Common myeloid progenitor, CD34-positive (primary cell): ENCODE results near the gene AGPAT2.

Source experiments
- CTCF ChIA-PET: fragments of 350-600 bp; sonication (Branson Sonifier 250); formaldehyde crosslinking; loops from one replicate; lab custom pipeline; 2021; ENCODE audit warnings: antibody characterized with exemption; lab: Charles Lee
- POLR2A ChIA-PET: fragments of 350-600 bp; sonication (Branson Sonifier 250); formaldehyde crosslinking; loops from one replicate; lab custom pipeline; 2021; ENCODE audit warnings: antibody characterized with exemption; lab: Charles Lee
- DNase-seq, 3 donors: peaks; one replicate each; pipeline versions ENCODE4 v3.0.0 to v3.0.0-alpha.2; 2013
- H3K27ac ChIP-seq, 2 experiments: 1 replicate in 1 of 2; 2 replicates in 1 of 2; pipeline ENCODE4 v1.7.0; 2013; ENCODE audit warnings: inconsistent platforms in 2 of 2, low read length in 2 of 2, mild to moderate bottlenecking in 2 of 2, low read depth in 1 of 2, moderate library complexity in 1 of 2; ENCODE audit not compliant: severe bottlenecking in 2 of 2, insufficient read depth in 1 of 2, poor library complexity in 1 of 2
- H3K27me3 ChIP-seq, 5 experiments: replicated peaks in 2 of 5; 1 replicate in 3 of 5; 2 replicates in 2 of 5; pipeline versions ENCODE4 v1.6.1 to v1.7.0; 2013; ENCODE audit warnings: low read length in 4 of 5, mild to moderate bottlenecking in 2 of 5, moderate library complexity in 2 of 5, inconsistent platforms in 1 of 5; ENCODE audit not compliant: insufficient read depth in 5 of 5, control insufficient read depth in 4 of 5
- H3K36me3 ChIP-seq, 4 experiments: 1 replicate in 2 of 4; 2 replicates in 2 of 4; pipeline versions ENCODE4 v1.6.1 to v1.7.0; 2013; ENCODE audit warnings: low read length in 3 of 4, control low read depth in 1 of 4, mild to moderate bottlenecking in 1 of 4; ENCODE audit not compliant: control insufficient read depth in 4 of 4, insufficient read depth in 4 of 4
- H3K4me1 ChIP-seq, 4 experiments: 1 replicate in 3 of 4; 2 replicates in 1 of 4; pipeline versions ENCODE4 v1.6.1 to v1.7.1; 2013; ENCODE audit warnings: low read length in 3 of 4, mild to moderate bottlenecking in 3 of 4, control low read depth in 1 of 4, inconsistent platforms in 1 of 4, moderate library complexity in 1 of 4; ENCODE audit not compliant: control insufficient read depth in 4 of 4, insufficient read depth in 4 of 4; ENCODE audit errors: control extremely low read depth in 1 of 4
- H3K4me3 ChIP-seq, 7 experiments: 1 replicate in 4 of 7; 2 replicates in 3 of 7; pipeline versions ENCODE4 v1.5.1 to v1.7.0; 2013; ENCODE audit warnings: mild to moderate bottlenecking in 7 of 7, low read length in 6 of 7, moderate library complexity in 6 of 7, inconsistent platforms in 2 of 7, low read depth in 2 of 7, control low read depth in 1 of 7; ENCODE audit not compliant: insufficient read depth in 4 of 7, control insufficient read depth in 1 of 7; ENCODE audit errors: extremely low read depth in 1 of 7
- H3K9me3 ChIP-seq, 5 experiments: 1 replicate in 4 of 5; 2 replicates in 1 of 5; pipeline versions ENCODE4 v1.6.1 to v1.7.1; 2013; ENCODE audit warnings: low read length in 4 of 5, mild to moderate bottlenecking in 2 of 5, inconsistent platforms in 1 of 5, low read depth in 1 of 5, moderate library complexity in 1 of 5; ENCODE audit not compliant: control insufficient read depth in 4 of 5, insufficient read depth in 2 of 5; ENCODE audit errors: control extremely low read depth in 1 of 5
- WGBS: methylation state at CpG from one replicate; pipeline ENCODE4 v1.1.5; 2013; ENCODE audit not compliant: insufficient coverage; 5-methylcytosine and 5-hydroxymethylcytosine counted together

Gene AGPAT2

DNA sequence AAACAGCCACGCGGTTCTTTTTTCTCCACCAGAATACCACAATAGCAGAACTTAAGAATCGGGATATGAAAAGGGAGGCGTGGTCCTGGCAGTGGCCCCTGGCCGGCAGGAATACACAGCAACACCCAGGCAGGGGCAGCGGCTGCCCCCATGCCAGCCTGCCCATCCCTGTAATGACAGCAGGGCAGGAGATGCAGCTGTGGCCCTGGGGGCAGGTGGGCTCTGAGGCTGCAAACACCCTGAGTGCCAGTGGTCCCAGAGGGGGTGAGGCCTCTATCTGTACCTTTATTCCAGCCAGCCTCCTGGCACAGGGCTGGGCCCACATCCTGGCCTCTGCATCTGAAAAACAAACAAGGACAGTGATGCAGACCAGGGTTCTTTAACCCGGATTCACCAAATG lies 37.5 kb upstream of the AGPAT2 start:
- DNase-seq: no peak
- Histone ChIP-seq H3K27ac (no peak overlapping the region), H3K36me3 (peaks cover 6 to 70% (median 50%) of the 10 kb centered on the region in 4 experiments), H3K27me3 (no peaks in the 10 kb centered on the region), H3K4me3 (no peak overlapping the region), H3K4me1 (peaks cover 4 to 58% (median 47%) of the 10 kb centered on the region in 4 experiments), H3K9me3 (no peaks in the 10 kb centered on the region)
- ChIA-PET CTCF (interaction anchor here (1.0 to 6.1 kb wide), 4 partner anchors 8 to 58 kb away, joined by 3 to 92 read pairs (median 4); partner anchors contain the start of gene DIPK1B), POLR2A (interaction anchor here (5.9 kb wide), 1 partner anchor 9 kb away, joined by 128 read pairs; no protein-coding TSS in a partner anchor)
- no CpG with 5 or more reads among the region's 7 CpGs for WGBS

DNA sequence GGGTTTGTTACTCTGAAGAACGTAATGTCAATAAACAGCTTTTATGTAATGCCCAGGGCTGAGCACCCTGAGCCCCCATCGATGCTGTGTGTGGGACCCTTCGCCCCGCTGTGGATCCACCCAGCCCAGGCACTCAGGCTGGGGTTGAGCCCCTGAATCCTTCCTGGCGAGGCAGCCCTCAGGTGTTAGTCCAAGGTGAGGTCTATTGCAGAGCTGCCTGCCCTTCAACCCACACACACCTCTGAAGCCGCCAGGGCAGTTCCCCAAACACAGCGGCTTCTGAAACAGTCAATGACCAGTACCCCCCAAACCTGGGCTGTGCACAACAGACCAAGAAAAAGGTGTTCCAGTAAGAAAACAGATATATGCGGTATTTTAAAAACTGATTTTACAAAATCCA lies 36.7 kb upstream of the AGPAT2 start:
- no peak for DNase-seq
- POLR2A ChIA-PET: interaction anchor here (0.6 to 2.7 kb wide), 5 partner anchors 11 to 499 kb away, joined by 3 to 21 read pairs (median 5); partner anchors contain the start of gene DIPK1B
- H3K36me3 ChIP-seq: peaks cover 6 to 77% (median 54%) of the 10 kb centered on the region in 4 experiments

GRCh38 chr9:136723362-136723976 lies 36.2 kb upstream of the AGPAT2 start:
- ChIA-PET CTCF (interaction anchor here (1.1 to 1.7 kb wide), 4 partner anchors 9 to 51 kb away, joined by 3 to 5 read pairs (median 4); no protein-coding TSS in a partner anchor), POLR2A (interaction anchor here (0.6 to 2.7 kb wide), 5 partner anchors 10 to 184 kb away, joined by 3 to 21 read pairs (median 5); partner anchors contain the start of gene DIPK1B)
- Histone ChIP-seq H3K4me1 (peaks cover 4 to 60% (median 47%) of the 10 kb centered on the region in 4 experiments), H3K36me3 (peaks cover 6 to 80% (median 55%) of the 10 kb centered on the region in 4 experiments), H3K9me3 (no peaks in the 10 kb centered on the region), H3K27ac (no peak overlapping the region), H3K27me3 (no peaks in the 10 kb centered on the region), H3K4me3 (no peak overlapping the region)
- 94% methylated on average over 32 of the region's 32 CpGs for WGBS
- no peak for DNase-seq

More for the DNA sequence above, 36.7 kb upstream of the AGPAT2 start:
- CTCF ChIA-PET: interaction anchor here (1.1 to 1.7 kb wide), 3 partner anchors 17 to 52 kb away, joined by 3 to 5 read pairs (median 3); no protein-coding TSS in a partner anchor
- Histone ChIP-seq H3K4me1 (peaks cover 4 to 60% (median 47%) of the 10 kb centered on the region in 4 experiments), H3K4me3 (no peak overlapping the region), H3K27me3 (no peaks in the 10 kb centered on the region), H3K27ac (no peak overlapping the region), H3K9me3 (no peaks in the 10 kb centered on the region)
- WGBS: 94% methylated on average over 8 of the region's 8 CpGs

DNA sequence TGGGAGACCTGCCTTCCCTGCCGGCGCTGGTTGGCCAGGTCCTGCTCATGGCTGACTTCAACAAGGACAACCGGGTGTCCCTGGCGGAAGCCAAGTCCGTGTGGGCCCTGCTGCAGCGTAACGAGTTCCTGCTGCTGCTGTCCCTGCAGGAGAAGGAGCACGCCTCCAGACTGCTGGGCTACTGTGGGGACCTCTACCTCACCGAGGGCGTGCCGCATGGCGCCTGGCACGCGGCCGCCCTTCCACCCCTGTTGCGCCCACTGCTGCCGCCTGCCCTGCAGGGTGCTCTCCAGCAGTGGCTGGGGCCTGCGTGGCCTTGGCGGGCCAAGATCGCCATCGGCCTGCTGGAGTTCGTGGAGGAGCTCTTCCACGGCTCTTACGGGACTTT lies 35.7 kb upstream of the AGPAT2 start:
- WGBS: 95% methylated on average over 24 of the region's 24 CpGs
- H3K4me3 ChIP-seq: no peak overlapping the region
- H3K9me3 ChIP-seq: no peaks in the 10 kb centered on the region
- ChIA-PET POLR2A (interaction anchor here (0.6 to 2.7 kb wide), 5 partner anchors 10 to 97 kb away, joined by 4 to 21 read pairs (median 5); partner anchors contain the start of gene DIPK1B), CTCF (interaction anchor here (1.1 to 1.7 kb wide), 5 partner anchors 9 to 51 kb away, joined by 3 to 5 read pairs (median 4); no protein-coding TSS in a partner anchor)
- DNase-seq: peak in 1 of 3 donors; percentile 50
- no peak overlapping the region for H3K27ac ChIP-seq
- H3K4me1 ChIP-seq: peaks cover 4 to 60% (median 49%) of the 10 kb centered on the region in 4 experiments
- H3K27me3 ChIP-seq: no peaks in the 10 kb centered on the region
- H3K36me3 ChIP-seq: peaks cover 6 to 83% (median 56%) of the 10 kb centered on the region in 4 experiments

DNA sequence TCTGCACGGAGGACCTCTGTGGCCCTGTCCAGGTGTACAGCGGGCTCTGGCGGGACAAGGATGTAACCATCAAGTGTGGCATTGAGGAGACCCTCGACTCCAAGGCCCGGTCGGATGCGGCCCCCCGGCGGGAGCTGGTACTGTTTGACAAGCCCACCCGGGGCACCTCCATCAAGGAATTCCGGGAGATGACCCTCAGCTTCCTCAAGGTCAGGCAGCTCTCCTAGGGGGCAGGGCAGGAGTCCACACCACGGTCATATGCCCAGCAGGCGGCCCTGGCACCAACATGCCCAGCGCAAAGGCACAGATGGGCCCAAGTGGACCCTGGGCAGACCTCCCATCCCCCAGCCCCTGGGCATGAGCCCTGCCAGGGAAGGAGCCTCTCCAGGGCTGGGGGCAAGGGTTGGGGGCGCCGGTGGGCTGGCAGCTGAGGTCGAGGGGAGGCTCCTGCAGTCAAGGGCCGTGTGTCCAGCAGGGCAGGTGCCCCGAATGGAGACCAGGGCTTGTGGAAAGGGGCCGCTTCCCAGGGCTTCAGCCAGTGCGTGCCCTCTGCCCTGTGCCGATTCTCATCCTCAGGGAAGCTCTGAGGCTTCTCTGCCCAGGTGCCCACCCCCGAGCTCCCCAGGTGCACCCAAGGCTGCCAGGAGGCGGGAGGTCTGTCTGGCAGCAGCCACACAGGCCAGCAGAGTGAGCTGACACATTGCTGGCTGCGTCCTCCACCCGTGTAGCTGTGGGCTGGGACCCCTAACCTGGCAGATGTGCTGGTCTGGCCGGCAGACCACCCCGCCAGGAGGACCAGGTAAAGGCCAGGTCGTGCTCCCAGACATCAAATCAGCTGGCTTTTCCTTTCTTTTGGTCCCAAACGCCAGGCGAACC lies 35.1 kb upstream of the AGPAT2 start:
- H3K27me3 ChIP-seq: no peaks in the 10 kb centered on the region
- H3K4me1 ChIP-seq: peaks cover 4 to 65% (median 53%) of the 10 kb centered on the region in 4 experiments
- peaks cover 8 to 87% (median 58%) of the 10 kb centered on the region in 4 experiments for H3K36me3 ChIP-seq
- H3K27ac ChIP-seq: no peak overlapping the region
- no peak for DNase-seq
- ChIA-PET POLR2A (interaction anchor here (1.1 to 2.7 kb wide), 3 partner anchors 9 to 33 kb away, joined by 4 to 21 read pairs (median 6); partner anchors contain the start of gene DIPK1B), CTCF (interaction anchor here (1.3 to 2.4 kb wide), 6 partner anchors 8 to 50 kb away, joined by 3 to 14 read pairs (median 4); no protein-coding TSS in a partner anchor)
- H3K9me3 ChIP-seq: no peaks in the 10 kb centered on the region
- H3K4me3 ChIP-seq: no peak overlapping the region
- whole genome bisulfite sequencing: 92% methylated on average over 30 of the region's 31 CpGs

GRCh38 chr9:136721339-136722092 lies 34.3 kb upstream of the AGPAT2 start:
- no peak for DNase-seq
- peaks cover 0 to 62% (median 53%) of the 10 kb centered on the region in 4 experiments for H3K4me1 ChIP-seq
- ChIA-PET POLR2A (interaction anchor here (1.0 to 2.7 kb wide), 4 partner anchors 8 to 32 kb away, joined by 3 to 21 read pairs (median 4); partner anchors contain the start of gene DIPK1B), CTCF (interaction anchor here (0.9 to 2.4 kb wide), 5 partner anchors 8 to 50 kb away, joined by 3 to 14 read pairs (median 4); no protein-coding TSS in a partner anchor)
- H3K9me3 ChIP-seq: no peaks in the 10 kb centered on the region
- no peak overlapping the region for H3K4me3 ChIP-seq
- H3K27me3 ChIP-seq: no peaks in the 10 kb centered on the region
- peaks cover 8 to 85% (median 59%) of the 10 kb centered on the region in 4 experiments for H3K36me3 ChIP-seq
- WGBS: 83% methylated on average over 18 of the region's 30 CpGs
- no peak overlapping the region for H3K27ac ChIP-seq
